Endothelial cell of umbilical vein (primary cell): Measurements from ENCODE around the gene UBR3. TPM values are rescaled to one million over a fixed set of nuclear protein-coding genes. Genes with fewer than 3 reads are reported as not detected.

Experiments
- BruUV-seq: library from RNA; stranded (reverse); fragments of 400-500 nt; replicated peaks from 2 replicates; lab custom pipeline; 2021; lab: Mats Ljungman, UMichigan
- CTCF ChIA-PET: fragments of 300-600, 350-600 bp; sonication (Branson Sonifier 250); formaldehyde crosslinking; loops from one replicate; lab custom pipeline; 2021; ENCODE audit warnings: antibody characterized with exemption, inconsistent platforms; lab: Charles Lee
- POLR2A ChIA-PET: fragments of 300-600, 350-600 bp; sonication (Branson Sonifier 250); formaldehyde crosslinking; loops from one replicate; lab custom pipeline; 2021; ENCODE audit warnings: antibody characterized with exemption, inconsistent platforms; lab: Charles Lee
- DNase-seq: peaks from one replicate; pipeline ENCODE4 v3.0.0-alpha.2; 2011; ENCODE audit warnings: low read depth, low spot score
- FAIRE-seq: peaks from 2 replicates; lab custom pipeline; 2011; peaks lifted over from hg19 to GRCh38; lab: Jason Lieb, UNC
- H2AFZ ChIP-seq: 2 replicates; pipeline ENCODE4 v1.6.0; 2012; ENCODE audit warnings: low read depth, low read length, control low read depth, inconsistent platforms
- H3K27ac ChIP-seq: 2 replicates; pipeline ENCODE4 v1.5.1; 2011; ENCODE audit warnings: low read depth, mild to moderate bottlenecking, control low read depth, low read length, moderate library complexity; ENCODE audit not compliant: insufficient read depth
- H3K27me3 ChIP-seq, 2 experiments: 2 replicates each; pipeline versions ENCODE4 v1.6.0 to v1.6.1; 2011; ENCODE audit warnings: low read length in 2 of 2, mixed read lengths in 1 of 2; ENCODE audit not compliant: control insufficient read depth in 2 of 2, insufficient read depth in 2 of 2
- H3K36me3 ChIP-seq, 2 experiments: 2 replicates in 1 of 2; 3 replicates in 1 of 2; pipeline ENCODE4 v1.5.1; 2011; ENCODE audit warnings: low read length in 2 of 2, mild to moderate bottlenecking in 1 of 2, moderate library complexity in 1 of 2; ENCODE audit not compliant: control insufficient read depth in 2 of 2, insufficient read depth in 2 of 2; ENCODE audit errors: extremely low read depth in 1 of 2
- H3K4me1 ChIP-seq: 3 replicates; pipeline ENCODE4 v1.5.1; 2011; ENCODE audit warnings: mild to moderate bottlenecking, low read length; ENCODE audit not compliant: control insufficient read depth, insufficient read depth; ENCODE audit errors: extremely low read depth
- H3K4me2 ChIP-seq: 2 replicates; pipeline ENCODE4 v1.6.1; 2011; ENCODE audit warnings: low read length, control low read depth, mixed read lengths; ENCODE audit not compliant: insufficient read depth
- H3K4me3 ChIP-seq, 3 experiments: fragments of 200-600 bp in 1 of 3; sonication (generic), shearing (Covaris generic) in 1 of 3; replicated peaks in 1 of 3; 2 replicates each; pipeline ENCODE4 v1.5.1; 2011 to 2016; ENCODE audit warnings: control low read depth in 3 of 3, low read length in 3 of 3, mild to moderate bottlenecking in 2 of 3, inconsistent platforms in 1 of 3, low read depth in 1 of 3, moderate library complexity in 1 of 3; ENCODE audit not compliant: insufficient read depth in 1 of 3
- H3K79me2 ChIP-seq: 2 replicates; pipeline ENCODE4 v1.6.0; 2012; ENCODE audit warnings: low read length, inconsistent platforms; ENCODE audit not compliant: control insufficient read depth, insufficient read depth
- H3K9ac ChIP-seq: replicated peaks from 2 replicates; pipeline ENCODE3; 2011; ENCODE audit warnings: low read length, control low read depth; ENCODE audit not compliant: insufficient read depth; ENCODE audit errors: extremely low read depth
- H3K9me1 ChIP-seq: replicated peaks from 3 replicates; pipeline ENCODE4 v1.6.0; 2011; ENCODE audit warnings: mild to moderate bottlenecking, low read length; ENCODE audit not compliant: control insufficient read depth, insufficient read depth; ENCODE audit errors: extremely low read depth
- H3K9me3 ChIP-seq: replicated peaks from 2 replicates; pipeline ENCODE4 v1.5.1; 2012; ENCODE audit warnings: low read length, inconsistent platforms; ENCODE audit not compliant: control insufficient read depth, insufficient read depth
- H4K20me1 ChIP-seq: replicated peaks from 2 replicates; pipeline ENCODE3; 2011; ENCODE audit warnings: mild to moderate bottlenecking, low read length; ENCODE audit not compliant: control insufficient read depth, insufficient read depth; ENCODE audit errors: extremely low read depth
- GATA2 ChIP-seq: IDR thresholded peaks from 2 replicates; pipeline ENCODE4 v1.7.0; 2011; ENCODE audit warnings: low read depth, mild to moderate bottlenecking, moderate library complexity, mixed read lengths, low read length; ENCODE audit not compliant: insufficient read length, insufficient read depth
- JUN ChIP-seq: IDR thresholded peaks from 2 replicates; pipeline ENCODE4 v1.6.1; 2011; ENCODE audit warnings: borderline replicate concordance, low read depth; ENCODE audit not compliant: insufficient read length, insufficient read depth
- POLR2AphosphoS5 ChIP-seq: IDR thresholded peaks from 2 replicates; pipeline ENCODE4 v1.6.1; 2012; ENCODE audit warnings: low read depth, mild to moderate bottlenecking, control low read depth, low read length, moderate library complexity; ENCODE audit not compliant: insufficient read depth
- dilution Hi-C: fragments of 300-500 bp; cut with MboI; formaldehyde crosslinking; loops from one replicate; pipeline ENCODE4 v1.15.0; 2019; ENCODE audit warnings: low sequenced_read_pairs; ENCODE audit not compliant: extremely low pct_ligation_motif_present
- intact Hi-C: fragments of 100-400 bp; cut with micrococcal nuclease; formaldehyde crosslinking; loops from one replicate; pipeline ENCODE4 v1.10.0; 2022
- polyA plus RNA-seq, 4 experiments: library from polyadenylated mRNA; depleted of rRNA in 3 of 4; stranded (reverse) in 3 of 4; unstranded in 1 of 4; fragments of >200 nt; gene quantifications; 2 replicates each; pipeline versions ENCODE4 v1.2.1 to v1.2.3, GENCODE V29; 2011 to 2012; ENCODE audit warnings: missing spikeins in 1 of 4
- total RNA-seq: library from RNA; stranded (reverse); gene quantifications from 2 replicates; pipeline ENCODE4 v1.2.3, GENCODE V29; 2021
- TF ChIP-seq, protein P1 (sequence below): IDR thresholded peaks from 2 replicates; pipeline ENCODE4 v1.6.1; 2011; ENCODE audit not compliant: insufficient read depth, insufficient read length
- TF ChIP-seq, protein P2 (sequence below), 2 donors: IDR thresholded peaks; 1 replicate in 1 of 2; 2 replicates in 1 of 2; pipeline ENCODE4 v1.5.1; 2011; ENCODE audit warnings: low read length in 2 of 2, mild to moderate bottlenecking in 2 of 2, moderate library complexity in 2 of 2, control low read depth in 1 of 2, inconsistent platforms in 1 of 2, low read depth in 1 of 2; ENCODE audit not compliant: insufficient read depth in 1 of 2; ENCODE audit errors: extremely low read depth in 1 of 2

UBR3 gene
- total and polyA plus RNA-seq, 2 donors (not counting 3 experiments of a cell fraction or from before 2014, with no cell fraction given): 5.3 to 27.5 TPM

DNA sequence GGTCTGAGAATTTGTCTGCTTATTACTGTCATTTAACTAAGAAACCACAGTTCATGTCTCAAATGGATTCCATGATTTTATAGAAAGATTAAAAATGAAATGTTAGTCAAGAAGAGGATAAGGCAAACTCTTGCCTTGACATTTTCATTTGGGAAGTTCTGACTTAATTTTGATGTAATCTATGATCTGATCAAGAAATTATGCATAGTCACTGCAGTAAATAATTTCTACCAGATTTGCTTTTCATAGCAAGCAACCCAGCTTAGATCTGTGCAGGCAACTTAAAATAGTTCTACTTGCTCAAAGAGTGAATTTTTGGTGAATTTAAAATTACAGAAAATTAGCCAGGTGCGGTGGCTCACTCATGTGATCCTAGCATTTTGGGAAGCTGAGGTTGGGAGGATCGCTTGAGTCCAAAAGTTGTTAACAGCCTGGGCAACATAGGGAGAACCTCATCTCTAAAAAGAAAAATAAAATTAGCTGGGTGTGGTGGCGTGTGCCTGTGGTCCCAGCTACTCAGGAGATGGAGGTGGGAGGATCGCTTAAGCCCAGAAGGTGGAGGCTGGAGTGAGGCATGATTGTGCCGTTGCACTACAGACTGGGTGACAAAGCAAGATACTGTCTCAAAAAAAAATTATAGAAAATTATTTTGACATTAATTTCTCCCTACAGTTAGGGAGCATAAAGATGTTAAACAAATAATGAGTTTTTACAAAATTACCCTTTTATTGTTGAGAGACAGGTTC, 192.0 kb downstream of the UBR3 start:
- no peaks in the 10 kb centered on the region for H3K4me1 ChIP-seq
- dilution Hi-C loops: no loop called here
- DNase-seq (no peak), FAIRE-seq (no peak)
- no peaks in the 10 kb centered on the region for H3K9me1 ChIP-seq
- no peak overlapping the region for H3K9ac ChIP-seq
- no peaks in the 10 kb centered on the region for H4K20me1 ChIP-seq
- TF ChIP-seq, protein P1, sequence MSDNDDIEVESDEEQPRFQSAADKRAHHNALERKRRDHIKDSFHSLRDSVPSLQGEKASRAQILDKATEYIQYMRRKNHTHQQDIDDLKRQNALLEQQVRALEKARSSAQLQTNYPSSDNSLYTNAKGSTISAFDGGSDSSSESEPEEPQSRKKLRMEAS: no peak
- TF ChIP-seq, protein P2, sequence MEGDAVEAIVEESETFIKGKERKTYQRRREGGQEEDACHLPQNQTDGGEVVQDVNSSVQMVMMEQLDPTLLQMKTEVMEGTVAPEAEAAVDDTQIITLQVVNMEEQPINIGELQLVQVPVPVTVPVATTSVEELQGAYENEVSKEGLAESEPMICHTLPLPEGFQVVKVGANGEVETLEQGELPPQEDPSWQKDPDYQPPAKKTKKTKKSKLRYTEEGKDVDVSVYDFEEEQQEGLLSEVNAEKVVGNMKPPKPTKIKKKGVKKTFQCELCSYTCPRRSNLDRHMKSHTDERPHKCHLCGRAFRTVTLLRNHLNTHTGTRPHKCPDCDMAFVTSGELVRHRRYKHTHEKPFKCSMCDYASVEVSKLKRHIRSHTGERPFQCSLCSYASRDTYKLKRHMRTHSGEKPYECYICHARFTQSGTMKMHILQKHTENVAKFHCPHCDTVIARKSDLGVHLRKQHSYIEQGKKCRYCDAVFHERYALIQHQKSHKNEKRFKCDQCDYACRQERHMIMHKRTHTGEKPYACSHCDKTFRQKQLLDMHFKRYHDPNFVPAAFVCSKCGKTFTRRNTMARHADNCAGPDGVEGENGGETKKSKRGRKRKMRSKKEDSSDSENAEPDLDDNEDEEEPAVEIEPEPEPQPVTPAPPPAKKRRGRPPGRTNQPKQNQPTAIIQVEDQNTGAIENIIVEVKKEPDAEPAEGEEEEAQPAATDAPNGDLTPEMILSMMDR (IDR thresholded peaks at IDR 0.05; ENCODE audit: extremely low read depth in 1 of 2, insufficient read depth in 1 of 2, low read depth in 1 of 2, low read length in 2 of 2): no peak
- TF ChIP-seq POLR2AphosphoS5 (no peak), GATA2 (no peak), JUN (no peak)
- BruUV-seq: no TSS peak
- ChIA-PET CTCF (no interaction called here), POLR2A (no interaction called here)
- intact Hi-C loops: no loop called here
- no peak overlapping the region for H3K27ac ChIP-seq
- no peaks in the 10 kb centered on the region for H3K36me3 ChIP-seq
- no peak overlapping the region for H2AFZ ChIP-seq
- no peaks in the 10 kb centered on the region for H3K27me3 ChIP-seq
- H3K79me2 ChIP-seq: no peaks in the 10 kb centered on the region
- H3K9me3 ChIP-seq: no peaks in the 10 kb centered on the region
- no peak overlapping the region for H3K4me2 ChIP-seq
- H3K4me3 ChIP-seq: no peak overlapping the region
